Iris pigment epithelial cell (primary cell): Measurements from ENCODE around the gene BACE2.

Experiments
- DNase-seq: peaks from one replicate; pipeline ENCODE4 v3.0.0-alpha.2; 2011; ENCODE audit warnings: low read depth

The BACE2 gene

DNA sequence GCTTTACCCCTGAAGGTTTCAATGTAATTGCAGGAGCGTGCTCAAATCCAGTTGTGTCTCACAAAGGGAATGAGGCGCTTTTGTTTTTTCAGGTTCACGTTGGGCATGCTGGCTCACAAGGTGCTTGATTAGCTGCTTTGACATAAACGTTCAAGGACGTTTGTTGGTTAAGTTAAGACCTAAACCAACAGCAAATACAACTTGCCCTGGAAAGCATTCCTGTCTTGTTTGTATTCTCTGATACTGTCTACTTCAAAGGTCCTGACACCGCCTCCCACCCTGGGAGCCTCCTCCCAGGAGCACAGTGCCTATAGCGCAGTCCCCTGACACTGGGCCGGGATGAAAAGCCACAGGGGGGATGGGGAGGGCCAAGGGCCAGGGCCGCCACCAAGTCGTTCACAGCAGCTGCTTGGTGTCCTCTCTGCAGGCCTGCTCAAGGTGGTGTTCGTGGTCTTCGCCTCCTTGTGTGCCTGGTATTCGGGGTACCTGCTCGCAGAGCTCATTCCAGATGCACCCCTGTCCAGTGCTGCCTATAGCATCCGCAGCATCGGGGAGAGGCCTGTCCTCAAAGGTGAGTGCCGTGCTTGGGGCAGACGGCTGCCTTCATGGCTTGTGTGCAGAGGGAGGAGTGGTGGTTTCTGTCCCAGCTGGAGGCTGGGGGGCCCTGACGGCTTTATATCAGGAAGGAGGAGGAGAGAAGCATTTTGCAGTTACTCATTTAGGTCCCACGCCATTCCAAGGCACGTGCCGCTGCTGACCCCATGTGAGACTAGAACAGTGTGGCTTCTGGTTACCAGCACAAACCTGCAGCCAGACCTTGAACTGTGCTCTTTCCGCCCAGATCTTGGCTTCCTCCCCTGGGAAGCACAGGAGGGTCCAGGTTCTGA is 154.8 kb downstream of the BACE2 start:
- no peak for DNase-seq

DNA sequence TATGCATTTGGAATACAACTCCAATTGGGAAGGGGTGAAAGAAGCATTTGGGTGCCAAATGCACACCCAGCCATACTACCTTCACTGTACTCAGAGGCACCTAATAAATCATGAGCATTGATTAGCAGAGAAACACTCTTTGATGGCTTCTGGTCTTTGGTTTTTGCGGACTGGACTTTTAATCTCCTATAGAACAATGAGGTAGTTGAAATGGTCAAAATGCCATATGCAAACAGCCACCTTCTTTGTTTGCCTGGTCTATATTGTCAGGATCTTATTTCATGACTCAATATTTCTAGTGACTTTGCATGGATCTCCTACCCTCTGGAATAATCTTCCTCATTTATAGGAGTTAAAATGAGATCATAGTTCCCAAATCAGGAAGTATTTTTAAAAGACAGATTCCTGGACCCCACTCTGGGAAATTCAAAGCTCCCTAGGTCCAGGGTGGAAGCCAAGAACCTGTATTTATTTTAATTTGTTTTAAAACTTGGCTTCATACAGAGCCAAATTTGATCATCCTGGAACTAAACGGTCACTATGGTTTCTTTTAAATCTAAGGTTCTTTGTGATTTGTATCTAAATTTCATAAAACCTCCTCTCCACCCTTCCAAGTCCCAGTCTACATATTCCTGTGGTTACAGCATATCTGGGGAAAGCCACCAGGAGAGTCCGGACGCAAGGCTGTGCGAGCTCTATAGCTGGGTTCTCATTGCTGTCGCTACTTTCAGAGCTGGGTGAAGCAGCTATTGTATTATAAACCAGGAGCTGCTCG is 157.4 kb downstream of the BACE2 start:
- DNase-seq, result no peak

DNA sequence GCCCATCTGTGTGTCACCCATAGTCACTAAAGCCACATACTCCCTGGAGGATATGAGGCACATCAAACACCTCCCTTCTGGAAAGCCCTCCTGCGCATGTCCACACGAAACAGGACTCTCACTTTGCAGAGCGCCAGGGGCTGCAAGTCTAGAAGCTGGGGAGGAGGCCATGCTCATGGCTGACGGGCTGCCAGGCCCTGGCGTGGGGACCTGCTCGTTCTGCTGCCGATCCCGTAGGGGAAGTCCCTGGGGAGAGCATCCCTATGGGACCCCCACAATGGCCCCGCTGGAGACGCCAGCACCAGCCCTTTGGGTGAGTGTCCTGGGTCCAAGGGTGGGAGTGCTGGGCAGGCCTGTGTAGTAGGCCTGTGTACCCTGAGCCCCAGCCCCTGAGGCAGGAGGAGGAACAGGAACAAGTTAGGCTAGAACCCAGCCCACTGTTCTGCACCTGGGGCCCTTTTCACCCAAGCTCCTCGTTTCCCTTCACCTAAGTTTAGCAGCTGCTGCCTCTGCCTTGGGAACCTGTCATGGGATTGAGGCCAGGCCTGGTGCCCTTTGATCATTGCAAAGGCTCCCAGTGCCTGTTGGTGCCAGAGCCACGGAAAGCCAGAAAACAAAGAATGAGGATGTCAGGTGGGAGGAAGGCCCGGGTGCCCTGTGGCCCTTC is 158.6 kb downstream of the BACE2 start:
- no peak for DNase-seq

DNA sequence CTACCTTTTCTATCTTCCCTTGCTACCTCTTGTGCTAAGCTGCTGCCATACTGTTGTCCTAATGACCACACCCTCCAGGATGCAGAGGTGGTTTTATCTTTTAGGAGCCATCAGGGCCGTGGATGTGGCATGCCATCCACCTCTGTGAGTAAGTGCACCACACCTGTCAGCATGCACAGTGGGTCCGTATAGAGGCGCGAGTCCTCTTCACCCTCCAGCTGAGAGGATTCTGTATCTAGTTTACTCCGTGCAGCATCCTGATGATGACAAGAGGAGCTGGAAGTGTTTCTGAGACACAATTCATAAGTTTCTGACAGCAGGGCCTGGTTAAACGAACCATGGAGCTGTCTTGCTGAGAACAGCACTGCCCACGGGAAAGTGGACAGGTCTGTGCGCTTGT is 159.8 kb downstream of the BACE2 start:
- DNase-seq, result no peak

DNA sequence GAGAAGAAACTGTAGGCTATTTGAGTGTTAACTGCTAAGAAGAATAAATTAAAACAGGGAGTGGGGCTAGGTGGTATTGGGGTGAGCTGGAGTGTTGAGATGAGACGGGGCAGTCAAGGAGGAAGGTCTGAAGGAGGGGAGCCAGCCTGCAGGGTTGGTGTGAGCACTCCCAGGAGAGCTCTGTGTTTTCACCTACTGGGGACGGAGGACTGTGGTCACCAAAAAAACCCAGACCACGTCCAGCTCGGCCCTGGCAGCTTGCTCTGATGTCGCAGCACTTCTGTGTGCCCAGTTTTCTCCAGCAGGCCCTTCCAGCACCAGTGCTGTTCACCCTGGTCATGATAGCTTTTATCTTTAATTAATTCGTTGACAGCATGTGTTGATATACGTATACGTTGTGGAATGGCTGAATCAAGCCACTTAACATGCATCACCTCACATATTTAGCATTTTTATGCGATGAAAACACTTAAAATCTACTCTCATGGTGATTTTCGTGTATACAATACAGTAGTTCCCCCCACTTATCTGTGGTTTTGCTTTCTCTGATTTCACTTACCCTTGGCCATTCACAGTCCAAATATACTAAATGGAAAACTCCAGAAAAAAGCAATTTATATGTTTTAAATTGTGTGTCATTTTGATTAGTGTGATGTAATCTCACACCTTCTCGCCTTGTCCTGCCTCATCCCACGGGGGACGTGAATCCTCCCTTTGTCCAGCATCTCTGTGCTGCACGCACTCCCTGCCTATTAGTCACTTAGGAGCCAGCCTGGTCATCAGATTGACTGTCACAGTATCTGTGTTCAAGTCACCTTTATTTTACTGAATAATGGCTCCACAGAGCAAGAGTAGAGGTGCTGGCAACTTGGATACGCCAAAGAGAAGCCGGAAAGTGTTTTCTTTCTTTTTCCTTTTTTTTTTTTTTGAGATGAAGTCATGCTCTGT is 161.0 kb downstream of the BACE2 start:
- DNase-seq, result no peak
